HG03575 (cell line): Measurements from ENCODE around the gene RFX2.
"Not testable (repeated sequence)": the region's sequence is repeated elsewhere in the genome, so short reads cannot be mapped to it uniquely, and the experiment has no call there.

Experiments used
- ATAC-seq: cut with Tn5 transposase; IDR thresholded peaks from one replicate; pipeline ENCODE4 v1.9.1; 2021; ENCODE audit not compliant: unreplicated experiment, insufficient number of reproducible peaks, low FRiP score; ENCODE audit errors: extremely low read depth

Gene RFX2

GRCh38 chr19:6047256-6047655 lies 63.0 kb downstream of the RFX2 start:
- no peak for ATAC-seq

- no peak for ATAC-seq
These were observed 65.2 kb downstream of the RFX2 start for GRCh38 chr19:6045108-6045507.

- ATAC-seq: no peak
These were observed 66.1 kb downstream of the RFX2 start for GRCh38 chr19:6044056-6044805.

GRCh38 chr19:6042776-6043726 lies 67.2 kb downstream of the RFX2 start:
- ATAC-seq: no peak

GRCh38 chr19:6041991-6042481 lies 68.3 kb downstream of the RFX2 start:
- ATAC-seq: no peak

- no peak for ATAC-seq
These were observed 69.2 kb downstream of the RFX2 start for GRCh38 chr19:6041071-6041470.

- no peak for ATAC-seq
These were observed 70.6 kb downstream of the RFX2 start for GRCh38 chr19:6039566-6040225.

- ATAC-seq: no peak
These were observed 71.5 kb downstream of the RFX2 start for GRCh38 chr19:6038634-6039405.

- ATAC-seq: no peak
These were observed 75.3 kb downstream of the RFX2 start for GRCh38 chr19:6035026-6035425.

GRCh38 chr19:6034512-6034911 lies 75.8 kb downstream of the RFX2 start:
- ATAC-seq: no peak

- ATAC-seq: no peak
These were observed 76.5 kb downstream of the RFX2 start for GRCh38 chr19:6033744-6034264.

- no peak for ATAC-seq
These were observed 77.5 kb downstream of the RFX2 start for GRCh38 chr19:6032827-6033226.

GRCh38 chr19:6032381-6032780 lies 77.9 kb downstream of the RFX2 start:
- ATAC-seq: no peak

- ATAC-seq: no peak
These were observed 80.1 kb downstream of the RFX2 start for GRCh38 chr19:6030214-6030507.

- ATAC-seq: no peak
These were observed 83.7 kb downstream of the RFX2 start for GRCh38 chr19:6026390-6027227.

GRCh38 chr19:6024756-6025155 lies 85.5 kb downstream of the RFX2 start:
- ATAC-seq: not testable (repeated sequence)

GRCh38 chr19:6023936-6024335 lies 86.4 kb downstream of the RFX2 start:
- no peak for ATAC-seq
